ENCODE measurements around the gene RAD17.
A peak's percentile ranks its signal among the peaks of the same experiment; 100 is the strongest.
"Not testable (repeated sequence)": the region's sequence is repeated elsewhere in the genome, so short reads cannot be mapped to it uniquely, and the experiment has no call there.

Gene RAD17

DNA sequence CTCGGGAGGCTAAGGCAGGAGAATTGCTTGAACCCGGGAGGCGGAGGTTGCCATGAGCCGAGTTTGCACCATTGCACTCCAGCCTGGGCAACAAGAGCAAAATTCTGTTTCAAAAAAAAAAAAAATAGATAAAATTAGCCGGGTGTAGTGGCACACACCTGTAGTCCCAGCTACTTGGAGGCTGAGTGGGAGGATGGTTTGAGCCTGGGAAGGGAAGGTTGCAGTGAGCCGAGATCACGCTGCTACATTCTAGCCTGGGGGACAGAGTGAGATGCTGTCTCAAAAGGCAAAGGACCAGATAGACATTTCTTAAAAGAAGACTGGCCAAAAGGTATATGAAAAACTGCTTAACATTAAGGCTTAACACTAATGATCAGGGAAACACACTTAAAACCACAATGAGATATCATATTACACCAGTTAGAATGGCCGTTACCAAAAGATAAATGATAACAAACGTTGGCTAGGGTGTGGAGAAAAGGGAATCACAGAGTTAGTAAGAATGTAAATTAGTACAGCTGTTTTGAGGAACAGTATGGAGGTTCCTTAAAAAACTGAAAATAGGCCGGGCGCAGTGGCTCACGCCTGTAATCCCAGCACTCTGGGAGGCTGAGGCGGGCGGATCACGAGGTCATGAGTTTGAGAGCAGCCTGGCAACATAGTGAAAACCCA, 35.2 kb downstream of the RAD17 start:
- DNase-seq = no peak

GRCh38 chr5:69414885-69415583, 45.4 kb downstream of the RAD17 start, which contains the start of gene MARVELD2:
Gene MARVELD2, plus strand, starts transcription at chr5:69415116. Its CDS starts 4,270 bp downstream, at chr5:69419386.
- peak; percentile 90 to 98 for DNase-seq

GRCh38 chr5:69415584-69415958, 46.0 kb downstream of the RAD17 start:
- no peak for DNase-seq

DNA sequence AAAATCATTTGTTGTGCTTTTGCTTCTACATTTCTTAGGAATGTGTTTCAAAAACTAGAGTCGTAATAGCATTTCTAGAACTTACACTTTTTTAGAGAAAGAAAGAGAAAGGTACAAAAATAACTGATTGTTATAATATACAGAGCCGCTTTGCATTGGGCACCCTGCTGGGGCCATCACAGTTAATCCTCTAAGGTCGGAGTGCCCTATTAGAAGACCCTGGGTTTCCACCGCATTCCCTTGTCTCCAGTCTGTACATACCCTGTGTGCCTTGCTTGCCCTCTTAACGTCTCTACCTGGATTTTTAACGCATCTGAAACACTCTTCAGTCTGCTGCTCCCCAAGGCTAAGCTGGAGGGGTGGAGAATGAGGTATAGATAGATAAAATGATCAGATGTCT, 46.6 kb downstream of the RAD17 start:
- DNase-seq = no peak

DNA sequence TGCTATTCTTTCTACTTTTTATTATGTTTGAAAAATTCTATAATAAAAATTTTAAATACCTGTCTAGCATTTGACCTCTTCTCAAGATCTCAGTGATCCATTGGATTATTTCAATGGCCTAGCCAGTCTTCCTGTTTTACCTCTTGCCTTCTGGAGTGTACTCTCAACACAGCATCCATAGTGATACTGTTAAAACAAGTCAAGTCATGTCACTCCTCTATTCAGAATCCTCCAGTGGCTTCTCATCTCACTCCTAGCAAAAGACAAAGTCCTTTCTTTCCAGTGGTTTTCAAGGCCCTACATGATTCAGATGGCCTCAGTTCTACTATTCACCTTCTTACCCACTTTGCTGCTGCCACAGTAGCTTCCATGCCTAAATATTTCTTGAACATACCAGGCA, 47.1 kb downstream of the RAD17 start:
- DNase-seq = no peak

DNA sequence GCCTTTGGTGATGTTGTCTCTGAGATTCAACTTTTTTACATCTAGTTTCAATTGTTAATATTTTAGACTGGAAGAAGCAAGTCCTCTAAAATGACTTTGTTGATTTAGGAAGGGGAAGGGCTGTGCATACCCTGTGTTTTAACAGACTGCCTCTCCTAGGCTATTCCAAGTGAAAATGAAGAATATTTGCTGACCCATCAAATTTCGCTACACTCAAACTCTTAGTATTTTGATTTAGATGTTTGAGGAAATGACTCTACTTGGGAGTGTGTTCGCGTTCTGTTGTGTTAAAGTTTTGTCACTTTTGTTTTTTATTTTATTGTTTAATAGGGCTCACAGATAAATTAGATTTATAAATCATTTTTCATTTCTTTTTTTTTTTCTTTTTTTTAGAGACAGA, 48.9 kb downstream of the RAD17 start:
- no peak for DNase-seq

DNA sequence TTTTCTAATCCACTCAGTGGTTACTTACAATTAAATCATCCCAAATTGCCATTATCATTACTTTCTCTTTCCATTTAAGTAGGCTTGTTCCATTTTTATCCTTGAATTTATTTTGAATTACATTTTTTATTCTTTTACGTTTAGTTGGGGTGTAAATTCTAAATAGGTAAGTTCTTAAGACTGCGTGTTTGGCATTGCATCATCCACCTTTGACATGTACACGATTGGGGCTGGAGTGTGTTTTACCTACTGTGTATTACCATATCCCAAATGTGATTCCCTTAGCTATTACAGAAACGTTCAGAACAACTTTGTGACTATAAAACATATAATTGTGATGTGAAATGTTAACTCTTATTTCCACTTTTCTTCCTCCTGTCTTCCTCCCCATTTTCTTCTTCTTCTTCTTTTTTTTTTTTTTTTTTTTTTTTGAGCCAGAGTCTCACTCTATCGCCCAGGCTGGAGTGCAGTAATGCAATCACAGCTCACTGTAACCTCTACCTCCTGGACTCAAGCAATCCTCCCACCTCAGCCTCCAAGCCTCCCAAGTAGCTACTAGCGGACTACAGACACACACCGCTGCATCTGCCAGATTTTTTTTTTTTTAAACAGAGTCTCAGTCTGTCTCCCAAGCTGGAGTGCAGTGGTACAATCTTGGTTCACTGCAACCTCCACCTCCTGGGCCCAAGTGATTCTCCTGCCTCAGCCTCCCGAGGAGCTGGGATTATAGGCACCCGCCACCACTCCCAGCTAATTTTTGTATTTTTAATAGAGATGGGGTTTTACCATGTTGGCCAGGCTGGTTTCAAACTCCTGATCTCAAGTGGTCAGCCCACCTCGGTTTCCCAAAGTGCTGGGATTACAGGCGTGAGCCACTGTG, 62.0 kb downstream of the RAD17 start:
- DNase-seq = no peak

GRCh38 chr5:69432412-69433206, 63.0 kb downstream of the RAD17 start:
- DNase-seq = no peak

DNA sequence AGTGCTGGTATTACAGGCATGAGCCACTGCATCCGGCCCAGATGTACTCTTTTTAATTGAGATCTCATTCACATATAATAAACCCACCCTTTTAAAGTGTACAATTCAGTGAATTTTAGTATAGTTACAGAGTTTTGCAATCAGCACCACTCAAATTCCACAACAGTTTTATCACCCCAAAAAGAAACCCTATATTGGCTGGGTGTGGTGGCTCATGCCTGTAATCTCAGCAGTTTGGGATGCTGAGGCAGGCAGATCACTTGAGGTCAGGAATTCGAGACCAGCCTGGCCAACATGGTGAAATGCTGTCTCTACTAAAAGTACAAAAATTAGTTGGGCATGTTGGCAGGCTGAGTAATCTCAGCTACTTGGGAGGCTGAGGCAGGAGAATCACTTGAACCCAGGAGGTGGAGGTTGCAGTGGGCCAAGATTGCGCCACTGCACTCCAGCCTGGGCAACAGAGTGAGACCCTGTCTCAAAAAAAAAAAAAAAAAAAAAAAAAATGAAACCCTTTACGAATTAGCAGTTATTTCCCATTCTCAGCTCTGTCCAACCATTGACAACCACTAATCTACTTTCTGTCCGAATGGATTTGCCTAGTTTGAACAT, 65.8 kb downstream of the RAD17 start:
- DNase-seq = not testable (repeated sequence)

GRCh38 chr5:69444127-69444754, 74.6 kb downstream of the RAD17 start:
- DNase-seq = no peak

DNA sequence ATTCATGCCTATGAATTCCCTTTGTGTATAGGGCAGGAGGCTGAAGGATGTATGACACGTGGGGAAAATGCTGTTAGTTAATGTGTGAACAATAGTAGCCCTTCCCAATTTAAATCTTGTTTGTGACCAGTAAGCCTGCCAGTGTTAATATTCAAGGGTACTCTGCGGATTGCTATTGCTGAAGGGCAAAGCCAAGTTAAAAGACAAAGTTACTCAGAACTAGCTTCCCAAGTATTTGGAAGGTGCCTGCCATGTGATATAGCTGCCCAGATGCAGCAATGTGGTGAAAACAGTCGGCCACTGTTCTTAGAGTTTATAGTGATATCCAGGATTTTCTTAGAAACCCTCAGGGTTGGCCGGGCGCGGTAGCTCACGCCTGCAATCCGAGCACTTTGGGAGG, 79.9 kb downstream of the RAD17 start:
- no peak for DNase-seq

DNA sequence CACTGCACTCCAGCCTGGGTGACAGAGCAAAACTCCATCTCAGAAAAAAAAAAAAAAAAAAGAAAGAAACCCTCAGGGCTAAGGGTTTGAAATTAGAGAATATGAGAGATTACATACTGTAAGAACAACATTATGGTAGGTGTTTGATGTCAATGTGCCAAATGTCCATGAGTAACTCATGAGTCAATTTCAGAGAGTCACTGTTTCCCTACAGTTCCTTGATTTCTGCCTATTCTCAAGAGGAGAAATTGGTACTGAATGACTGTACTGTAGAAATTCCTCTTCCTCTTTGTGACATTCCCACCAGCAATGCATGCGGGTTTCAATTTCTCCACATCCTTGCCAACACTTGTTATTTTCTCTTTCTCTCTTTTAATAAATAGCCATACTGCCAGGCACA, 80.5 kb downstream of the RAD17 start:
- no peak for DNase-seq

- DNase-seq = not testable (repeated sequence)
These were observed 80.9 kb downstream of the RAD17 start for GRCh38 chr5:69450527-69450926.

GRCh38 chr5:69451941-69452647, 82.5 kb downstream of the RAD17 start:
- DNase-seq = no peak

GRCh38 chr5:69453487-69453886, 83.9 kb downstream of the RAD17 start:
- DNase-seq = not testable (repeated sequence)

DNA sequence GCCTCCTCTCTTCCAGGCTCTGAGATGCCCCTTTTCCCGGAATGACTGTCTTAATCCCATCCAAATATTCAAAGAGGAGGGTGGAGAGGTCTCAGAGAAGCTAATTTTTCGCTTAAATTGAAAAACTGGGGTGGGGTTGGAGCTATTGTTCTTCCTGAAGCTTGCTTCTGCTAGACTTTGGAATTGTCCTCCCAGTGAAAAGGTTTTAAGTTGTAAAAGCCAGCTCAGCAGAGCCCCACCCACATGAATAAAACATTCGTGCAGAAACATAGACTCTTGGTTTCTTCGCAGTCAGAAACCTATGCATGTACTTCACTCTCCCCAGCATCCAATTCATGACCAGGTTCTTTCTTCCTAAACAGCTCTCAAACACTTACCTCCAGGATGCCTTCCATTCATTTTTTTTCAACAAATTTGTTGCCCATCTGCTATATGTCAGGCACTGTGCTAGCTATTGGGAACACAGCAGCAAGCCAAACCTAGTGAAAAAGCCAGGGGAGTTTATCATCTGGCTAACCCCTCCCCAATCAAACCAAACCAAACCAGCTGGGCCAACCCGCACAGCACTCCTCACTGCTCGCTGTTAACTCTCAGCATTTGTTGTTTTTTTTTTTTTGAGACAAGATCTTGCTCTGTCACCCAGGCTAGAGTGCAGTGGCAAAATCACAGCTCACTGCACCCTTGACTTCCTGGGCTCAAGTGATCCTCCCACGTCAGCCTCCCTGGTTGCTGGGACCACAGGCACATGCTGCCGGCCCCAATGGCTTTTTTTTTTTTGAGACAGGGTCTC, 85.0 kb downstream of the RAD17 start:
- no peak for DNase-seq

DNA sequence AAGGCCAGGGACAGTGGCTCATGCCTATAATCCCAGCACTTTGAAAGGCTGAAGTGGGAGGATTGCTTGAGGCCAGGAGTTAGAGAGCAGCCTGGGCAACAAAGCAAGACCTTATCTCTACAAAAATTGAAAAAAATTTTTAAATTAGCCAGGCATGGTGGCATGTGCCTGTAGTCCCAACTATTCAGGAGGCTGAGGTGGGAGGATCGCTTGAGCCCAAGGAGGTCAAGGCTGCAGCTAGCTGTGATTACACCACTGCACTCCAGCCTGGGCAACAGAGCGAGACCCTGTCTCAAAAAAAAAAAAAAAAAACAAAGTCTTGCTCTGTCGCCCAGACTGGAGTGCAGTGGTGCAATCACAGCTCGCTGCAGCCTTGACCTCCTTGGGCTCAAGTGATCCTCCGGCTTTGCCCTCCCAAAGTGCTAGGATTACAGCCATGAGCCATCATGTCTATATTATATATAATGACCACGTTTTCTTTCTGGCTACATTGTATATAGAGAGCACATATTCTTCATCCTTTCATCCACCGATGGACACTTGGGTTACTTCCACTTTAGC, 85.9 kb downstream of the RAD17 start:
- not testable (repeated sequence) for DNase-seq

- DNase-seq = no peak
These were observed 92.6 kb downstream of the RAD17 start for GRCh38 chr5:69462170-69462569.

Data from NCI-H187 (cell line).